DOHH2 (cell line): ENCODE data around the gene APCDD1L.

Experiments
- EZH2phosphoT487 ChIP-seq: fragments of 200-600 bp; sonication (generic); IDR thresholded peaks from 2 replicates; pipeline ENCODE4 v1.6.1; 2017; ENCODE audit warnings: borderline replicate concordance, mild to moderate bottlenecking, antibody characterized with exemption, low read length, moderate library complexity, mixed read lengths
- TF ChIP-seq, protein P1 (sequence below): fragments of 200-600 bp; sonication (generic); IDR thresholded peaks from one replicate; pipeline ENCODE4 v1.5.1; 2014; ENCODE audit warnings: antibody characterized with exemption, mild to moderate bottlenecking, low read depth, low read length; ENCODE audit not compliant: poor library complexity, severe bottlenecking

DNA sequence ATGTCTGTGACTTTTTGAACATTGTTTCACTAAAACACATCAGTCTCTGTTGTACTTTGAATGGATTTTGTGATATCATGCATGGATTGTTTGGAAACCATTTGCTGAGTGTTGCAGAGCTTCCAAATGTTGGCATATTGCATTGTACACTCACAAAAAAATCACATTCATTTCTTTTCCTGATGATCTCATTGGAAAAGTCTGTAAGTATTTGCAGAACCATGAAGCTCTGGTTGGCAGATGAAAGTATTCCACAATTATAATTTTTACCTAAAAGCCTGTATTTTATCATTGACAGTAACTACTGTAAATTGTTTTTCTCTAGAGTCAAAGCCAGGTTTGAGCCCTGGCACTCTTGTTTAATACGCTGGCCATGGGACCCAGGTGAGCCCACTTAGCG, 84.1 kb downstream of the APCDD1L start:
- TF ChIP-seq, protein P1, sequence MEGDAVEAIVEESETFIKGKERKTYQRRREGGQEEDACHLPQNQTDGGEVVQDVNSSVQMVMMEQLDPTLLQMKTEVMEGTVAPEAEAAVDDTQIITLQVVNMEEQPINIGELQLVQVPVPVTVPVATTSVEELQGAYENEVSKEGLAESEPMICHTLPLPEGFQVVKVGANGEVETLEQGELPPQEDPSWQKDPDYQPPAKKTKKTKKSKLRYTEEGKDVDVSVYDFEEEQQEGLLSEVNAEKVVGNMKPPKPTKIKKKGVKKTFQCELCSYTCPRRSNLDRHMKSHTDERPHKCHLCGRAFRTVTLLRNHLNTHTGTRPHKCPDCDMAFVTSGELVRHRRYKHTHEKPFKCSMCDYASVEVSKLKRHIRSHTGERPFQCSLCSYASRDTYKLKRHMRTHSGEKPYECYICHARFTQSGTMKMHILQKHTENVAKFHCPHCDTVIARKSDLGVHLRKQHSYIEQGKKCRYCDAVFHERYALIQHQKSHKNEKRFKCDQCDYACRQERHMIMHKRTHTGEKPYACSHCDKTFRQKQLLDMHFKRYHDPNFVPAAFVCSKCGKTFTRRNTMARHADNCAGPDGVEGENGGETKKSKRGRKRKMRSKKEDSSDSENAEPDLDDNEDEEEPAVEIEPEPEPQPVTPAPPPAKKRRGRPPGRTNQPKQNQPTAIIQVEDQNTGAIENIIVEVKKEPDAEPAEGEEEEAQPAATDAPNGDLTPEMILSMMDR = no peak
- no peak for TF ChIP-seq EZH2phosphoT487
